GM23248 (cell line): Measurements from ENCODE around the gene RPL10A. TPM values are rescaled to one million over a fixed set of nuclear protein-coding genes. Genes with fewer than 3 reads are reported as not detected.

ENCODE experiments used
- DNase-seq: peaks from one replicate; pipeline ENCODE4 v3.0.0-alpha.2; 2015
- H2AFZ ChIP-seq: fragments of 200-600 bp; sonication (generic); 2 replicates; pipeline ENCODE4 v1.6.1; 2016; ENCODE audit warnings: antibody characterized with exemption
- H3F3A ChIP-seq: fragments of 200-600 bp; sonication (generic); 2 replicates; pipeline ENCODE4 v1.6.1; 2016; ENCODE audit warnings: mild to moderate bottlenecking, antibody characterized with exemption, mixed run types; ENCODE audit not compliant: insufficient read depth
- H3K27ac ChIP-seq: fragments of 200-600 bp; sonication (generic); 2 replicates; pipeline ENCODE4 v1.5.1; 2016; ENCODE audit warnings: mild to moderate bottlenecking
- H3K27me3 ChIP-seq: fragments of 200-600 bp; sonication (generic); replicated peaks from 2 replicates; pipeline ENCODE4 v1.6.1; 2016; ENCODE audit warnings: mild to moderate bottlenecking; ENCODE audit not compliant: insufficient read depth
- H3K36me3 ChIP-seq: fragments of 200-600 bp; sonication (generic); 2 replicates; pipeline ENCODE4 v1.6.1; 2016; ENCODE audit warnings: low read depth, mild to moderate bottlenecking
- H3K4me1 ChIP-seq: fragments of 200-600 bp; sonication (generic); 2 replicates; pipeline ENCODE4 v1.6.1; 2016; ENCODE audit warnings: mild to moderate bottlenecking; ENCODE audit not compliant: insufficient read depth
- H3K4me2 ChIP-seq: fragments of 200-600 bp; sonication (generic); one replicate; pipeline ENCODE4 v1.6.1; 2016; ENCODE audit warnings: mild to moderate bottlenecking; ENCODE audit not compliant: unreplicated experiment
- H3K4me3 ChIP-seq: fragments of 200-600 bp; sonication (generic); 2 replicates; pipeline ENCODE4 v1.5.1; 2016; ENCODE audit warnings: mild to moderate bottlenecking
- H3K79me2 ChIP-seq: fragments of 200-600 bp; sonication (generic); 2 replicates; pipeline ENCODE4 v1.6.1; 2016; ENCODE audit warnings: mild to moderate bottlenecking; ENCODE audit not compliant: insufficient read depth
- H3K9ac ChIP-seq: fragments of 200-600 bp; sonication (generic); 2 replicates; pipeline ENCODE4 v1.6.1; 2016; ENCODE audit warnings: mild to moderate bottlenecking
- H3K9me2 ChIP-seq: fragments of 200-600 bp; sonication (generic); 2 replicates; pipeline ENCODE4 v1.6.1; 2016; ENCODE audit warnings: mixed run types, mild to moderate bottlenecking, moderate library complexity; ENCODE audit not compliant: insufficient read depth
- H3K9me3 ChIP-seq: fragments of 200-600 bp; sonication (generic); one replicate; pipeline ENCODE4 v1.6.1; 2017; ENCODE audit warnings: low read depth
- H4K20me1 ChIP-seq: fragments of 200-600 bp; sonication (generic); 2 replicates; pipeline ENCODE4 v1.6.0; 2016; ENCODE audit not compliant: insufficient read depth
- EZH2 ChIP-seq: fragments of 200-600 bp; sonication (generic); IDR thresholded peaks from 2 replicates; pipeline ENCODE4 v1.6.1; 2018; ENCODE audit warnings: antibody characterized with exemption, mild to moderate bottlenecking; ENCODE audit not compliant: insufficient read depth, poor library complexity, severe bottlenecking
- EZH2phosphoT487 ChIP-seq: fragments of 200-600 bp; sonication (generic); IDR thresholded peaks from 2 replicates; pipeline ENCODE4 v1.6.1; 2018; ENCODE audit warnings: antibody characterized with exemption, moderate library complexity, mild to moderate bottlenecking, low read depth; ENCODE audit not compliant: insufficient read depth
- WGBS, 2 experiments: methylation state at CpG; one replicate each; pipeline ENCODE4 v1.1.6; 2015 to 2017; ENCODE audit warnings: low lambda C conversion rate in 2 of 2, low coverage in 1 of 2; ENCODE audit errors: missing lambda C conversion rate in 2 of 2; 5-methylcytosine and 5-hydroxymethylcytosine counted together
- in situ Hi-C: fragments of 300-500 bp; cut with MboI; formaldehyde crosslinking; loops from 2 replicates; pipeline ENCODE4 v1.15.0; 2020
- polyA plus RNA-seq: library from polyadenylated mRNA; unstranded; fragments of >200 nt; fragmentation: Nextera tagmentation; extraction: Ambion mirVana; gene quantifications from 2 replicates; pipeline ENCODE4 v1.2.1, GENCODE V29; 2016
- total RNA-seq: library from RNA; depleted of rRNA; stranded (reverse); fragments of >200 nt; shearing (Covaris generic); gene quantifications from 2 replicates; pipeline ENCODE4 v1.2.3, GENCODE V29; 2014

Gene RPL10A
- total and polyA plus RNA-seq, 2 experiments from 2014 or later: 366 to 915 TPM

DNA sequence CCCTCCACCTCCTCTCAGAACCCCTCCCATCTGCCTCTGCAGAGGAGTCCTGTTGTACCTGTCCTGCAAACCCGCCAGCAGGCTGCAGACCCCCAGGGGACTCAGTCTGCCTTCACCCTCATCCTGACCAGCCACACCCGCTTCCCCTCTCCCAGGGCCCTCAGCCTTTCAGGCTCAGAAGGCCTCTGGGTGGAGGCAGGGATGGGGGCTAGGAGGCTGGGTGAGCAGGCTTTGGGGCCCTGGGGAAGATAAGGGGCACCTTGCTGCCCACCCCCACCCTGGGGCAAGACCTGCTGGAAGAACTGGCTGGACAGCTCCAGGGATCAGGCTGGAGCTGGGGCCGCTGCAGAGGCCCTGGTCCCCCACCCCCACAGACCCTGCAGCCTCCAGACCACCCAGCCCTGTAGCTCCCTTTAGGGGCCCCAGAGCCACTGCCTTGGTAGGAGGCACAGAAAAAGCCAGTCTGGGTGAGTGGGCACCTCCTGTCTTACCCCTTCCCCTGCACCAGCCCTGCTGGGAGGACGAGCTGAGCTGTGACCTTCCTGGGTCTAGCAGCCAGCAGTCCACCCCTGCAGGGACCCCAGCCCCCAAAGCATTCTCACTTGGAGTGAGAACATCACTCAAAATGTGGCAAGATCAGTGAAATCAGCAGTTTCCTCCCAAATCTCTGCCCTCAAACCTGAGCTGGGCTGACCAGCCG lies 23.5 kb downstream of the RPL10A start:
- H3K9ac ChIP-seq: no peak overlapping the region
- H3K4me2 ChIP-seq: no peak overlapping the region
- DNase-seq: no peak
- H2AFZ ChIP-seq: no peak overlapping the region
- TF ChIP-seq EZH2phosphoT487: no peak
- TF ChIP-seq EZH2: no peak
- H3F3A ChIP-seq: no peaks in the 10 kb centered on the region
- H3K4me3 ChIP-seq: no peak overlapping the region
- peaks cover 99% of the 10 kb centered on the region for H3K79me2 ChIP-seq
- peaks cover 27% of the 10 kb centered on the region for H3K4me1 ChIP-seq
- H3K36me3 ChIP-seq: no peaks in the 10 kb centered on the region
- no peaks in the 10 kb centered on the region for H4K20me1 ChIP-seq
- H3K9me2 ChIP-seq: no peaks in the 10 kb centered on the region
- H3K27ac ChIP-seq: no peak overlapping the region
- no peaks in the 10 kb centered on the region for H3K9me3 ChIP-seq
- WGBS, 2 experiments: 78 to 80% methylated on average over 4 to 5 of the region's 5 CpGs
- H3K27me3 ChIP-seq: no peaks in the 10 kb centered on the region
- in situ Hi-C loops: no loop called here

DNA sequence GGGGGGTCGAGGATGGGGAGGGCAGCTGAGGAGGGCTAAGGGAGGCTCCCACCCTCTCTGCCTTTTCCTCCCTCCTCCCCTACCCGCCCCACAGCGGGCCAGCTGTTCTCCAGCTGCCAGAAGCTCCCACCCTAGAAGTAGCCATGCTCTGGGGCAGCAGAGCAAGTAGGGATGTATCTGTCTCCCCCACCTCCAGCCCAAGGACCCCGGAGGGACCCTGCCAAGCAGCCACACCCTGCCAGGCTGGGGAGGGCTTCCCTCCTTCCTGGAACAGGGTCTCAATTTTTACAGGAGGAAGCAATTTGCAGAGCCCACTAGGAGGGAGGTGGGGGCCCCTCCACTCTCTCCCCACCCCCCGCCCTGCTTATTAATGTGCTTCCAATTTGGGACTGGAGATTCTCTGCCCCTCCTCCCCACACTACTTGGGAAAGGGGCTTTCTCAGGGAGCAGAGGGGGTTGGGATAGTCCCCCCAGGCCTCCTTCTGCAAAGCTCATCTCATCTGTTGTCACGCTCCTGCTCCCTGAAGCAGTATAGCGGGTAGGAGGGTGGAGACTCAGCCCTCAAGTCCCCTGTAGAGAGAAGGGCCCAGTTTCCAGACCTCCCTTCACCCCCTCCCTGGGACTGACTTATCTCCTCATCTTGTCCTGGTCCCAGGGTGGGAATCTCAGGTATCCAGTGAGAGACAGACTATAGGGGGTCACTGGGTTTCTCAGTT lies 24.2 kb downstream of the RPL10A start:
- Histone ChIP-seq H3K9me3 (no peaks in the 10 kb centered on the region), H3K27me3 (no peaks in the 10 kb centered on the region), H3K36me3 (no peaks in the 10 kb centered on the region), H3K27ac (no peak overlapping the region), H4K20me1 (no peaks in the 10 kb centered on the region), H3K4me1 (peaks cover 27% of the 10 kb centered on the region), H3K9me2 (no peaks in the 10 kb centered on the region), H3K79me2 (peaks cover 92% of the 10 kb centered on the region), H2AFZ (no peak overlapping the region), H3F3A (no peaks in the 10 kb centered on the region), H3K4me2 (no peak overlapping the region), H3K4me3 (no peak overlapping the region), H3K9ac (no peak overlapping the region)
- no peak for DNase-seq
- no peak for TF ChIP-seq EZH2
- no peak for TF ChIP-seq EZH2phosphoT487
- in situ Hi-C loops: no loop called here
- WGBS, 2 experiments: 57 to 58% methylated on average over 6 to 7 of the region's 7 CpGs

DNA sequence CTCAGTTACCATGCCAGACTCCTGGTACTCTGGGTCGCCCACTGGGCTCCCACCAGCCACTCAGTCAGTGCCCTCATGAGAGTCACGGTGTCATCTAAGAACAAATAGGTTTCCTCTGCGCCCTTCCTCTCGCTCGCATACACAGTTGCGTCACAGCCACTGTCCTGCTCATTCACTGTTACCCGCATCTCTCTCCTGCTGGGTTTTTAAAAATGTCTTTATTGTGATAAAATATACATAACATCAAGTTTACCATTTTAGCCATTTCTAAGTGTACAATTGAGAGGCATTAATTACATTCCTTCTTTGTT lies 24.7 kb downstream of the RPL10A start:
- H3K9me3 ChIP-seq: no peaks in the 10 kb centered on the region
- DNase-seq: no peak
- peaks cover 87% of the 10 kb centered on the region for H3K79me2 ChIP-seq
- no peaks in the 10 kb centered on the region for H3F3A ChIP-seq
- H3K4me1 ChIP-seq: peaks cover 23% of the 10 kb centered on the region
- no peak overlapping the region for H3K27ac ChIP-seq
- H3K9ac ChIP-seq: no peak overlapping the region
- TF ChIP-seq EZH2 (no peak), EZH2phosphoT487 (no peak)
- in situ Hi-C loops: no loop called here
- no peaks in the 10 kb centered on the region for H3K36me3 ChIP-seq
- H3K4me3 ChIP-seq: no peak overlapping the region
- H4K20me1 ChIP-seq: no peaks in the 10 kb centered on the region
- no peaks in the 10 kb centered on the region for H3K9me2 ChIP-seq
- no peak overlapping the region for H2AFZ ChIP-seq
- WGBS, 2 experiments: 94 to 95% methylated on average over 7 of the region's 7 CpGs
- H3K27me3 ChIP-seq: no peaks in the 10 kb centered on the region
- H3K4me2 ChIP-seq: no peak overlapping the region

DNA sequence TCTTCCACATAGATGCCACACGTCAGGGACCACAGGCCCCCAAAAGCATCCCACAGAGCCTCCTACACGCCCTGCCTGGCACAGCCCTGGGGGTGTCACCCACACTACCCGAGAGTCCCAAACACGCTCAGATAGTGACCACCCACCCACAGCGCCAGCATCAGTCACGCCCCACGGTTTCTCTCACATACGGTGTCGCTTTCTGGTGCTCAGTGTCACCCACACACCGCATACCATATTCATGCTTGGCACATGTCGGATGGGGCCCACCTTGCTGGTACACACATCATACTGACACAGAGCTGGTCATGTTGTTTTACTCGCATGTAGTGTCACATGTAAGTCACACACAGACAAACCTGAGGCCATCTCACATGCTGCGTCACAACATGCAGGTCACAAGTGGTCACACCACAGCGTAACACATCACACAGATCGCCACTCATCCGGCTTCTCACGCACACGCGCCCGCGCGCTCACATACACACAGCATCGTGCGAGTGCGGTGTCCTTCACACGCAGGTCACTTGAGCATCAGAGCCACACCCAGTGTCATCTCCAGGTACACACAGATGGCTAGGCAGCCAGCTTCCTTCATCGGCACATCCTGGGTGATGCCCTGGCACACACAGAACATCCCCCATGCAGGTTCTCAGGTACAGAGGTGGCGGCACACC lies 25.2 kb downstream of the RPL10A start:
- H3F3A ChIP-seq: no peaks in the 10 kb centered on the region
- no peak overlapping the region for H3K9ac ChIP-seq
- 89% methylated on average over 28 of the region's 28 CpGs for WGBS, 2 experiments
- peaks cover 82% of the 10 kb centered on the region for H3K79me2 ChIP-seq
- peaks cover 18% of the 10 kb centered on the region for H3K4me1 ChIP-seq
- H2AFZ ChIP-seq: no peak overlapping the region
- H3K27ac ChIP-seq: no peak overlapping the region
- H3K9me2 ChIP-seq: no peaks in the 10 kb centered on the region
- TF ChIP-seq EZH2phosphoT487: no peak
- TF ChIP-seq EZH2: no peak
- in situ Hi-C loops: no loop called here
- no peak overlapping the region for H3K4me3 ChIP-seq
- H3K9me3 ChIP-seq: no peaks in the 10 kb centered on the region
- H3K36me3 ChIP-seq: no peaks in the 10 kb centered on the region
- H3K4me2 ChIP-seq: no peak overlapping the region
- H4K20me1 ChIP-seq: no peaks in the 10 kb centered on the region
- DNase-seq: no peak
- no peaks in the 10 kb centered on the region for H3K27me3 ChIP-seq
